PFSK-1 (cell line): ENCODE data around the gene USH1C.

Source experiments
- FOXP2 ChIP-seq: optimal IDR thresholded peaks from 2 replicates; pipeline ENCODE3; 2011; ENCODE audit warnings: borderline replicate concordance, control low read depth, inconsistent platforms; ENCODE audit not compliant: insufficient read depth; ENCODE audit errors: extremely low read length, extremely low read depth
- POLR2AphosphoS5 ChIP-seq: IDR thresholded peaks from 2 replicates; pipeline ENCODE4 v1.6.1; 2012; ENCODE audit warnings: low read depth, mild to moderate bottlenecking, control low read depth, low read length, moderate library complexity
- REST ChIP-seq, 2 experiments: IDR thresholded peaks; 2 replicates each; pipeline versions ENCODE4 v1.6.1 to v1.8.0; 2011 to 2012; ENCODE audit warnings: low read depth in 2 of 2, low read length in 2 of 2, control low read depth in 1 of 2, inconsistent platforms in 1 of 2, mild to moderate bottlenecking in 1 of 2, moderate library complexity in 1 of 2; ENCODE audit not compliant: insufficient read depth in 1 of 2
- SIN3A ChIP-seq: IDR thresholded peaks from 2 replicates; pipeline ENCODE4 v1.6.1; 2012; ENCODE audit warnings: mild to moderate bottlenecking, low read length, moderate library complexity, borderline replicate concordance; ENCODE audit not compliant: insufficient read depth
- TAF1 ChIP-seq: IDR thresholded peaks from 2 replicates; pipeline ENCODE4 v1.6.1; 2012; ENCODE audit warnings: low read length, control low read depth, borderline replicate concordance; ENCODE audit not compliant: insufficient read depth

USH1C gene

GRCh38 chr11:17588166-17588565 lies 44.0 kb upstream of the USH1C start:
- TF ChIP-seq SIN3A (no peak), REST (IDR thresholded peaks at IDR 0.05; ENCODE audit: insufficient read depth in 1 of 2, low read depth in 2 of 2, low read length in 2 of 2) (no peak), POLR2AphosphoS5 (no peak), TAF1 (no peak), FOXP2 (no peak)

GRCh38 chr11:17585911-17586695 lies 41.9 kb upstream of the USH1C start:
- no peak for TF ChIP-seq FOXP2
- no peak for TF ChIP-seq POLR2AphosphoS5
- no peak for TF ChIP-seq REST (IDR thresholded peaks at IDR 0.05; ENCODE audit: insufficient read depth in 1 of 2, low read depth in 2 of 2, low read length in 2 of 2)
- no peak for TF ChIP-seq SIN3A
- TF ChIP-seq TAF1, result no peak

GRCh38 chr11:17581732-17582053 lies 37.5 kb upstream of the USH1C start:
- TF ChIP-seq REST (IDR thresholded peaks at IDR 0.05; ENCODE audit: insufficient read depth in 1 of 2, low read depth in 2 of 2, low read length in 2 of 2) (no peak), FOXP2 (no peak)

GRCh38 chr11:17581036-17581731 lies 37.0 kb upstream of the USH1C start:
- TF ChIP-seq TAF1, result no peak
- no peak for TF ChIP-seq FOXP2
- no peak for TF ChIP-seq SIN3A
- no peak for TF ChIP-seq REST (IDR thresholded peaks at IDR 0.05; ENCODE audit: insufficient read depth in 1 of 2, low read depth in 2 of 2, low read length in 2 of 2)
- TF ChIP-seq POLR2AphosphoS5, result no peak

GRCh38 chr11:17580271-17580670 lies 36.1 kb upstream of the USH1C start:
- no peak for TF ChIP-seq POLR2AphosphoS5
- TF ChIP-seq REST (IDR thresholded peaks at IDR 0.05; ENCODE audit: insufficient read depth in 1 of 2, low read depth in 2 of 2, low read length in 2 of 2), result no peak
- no peak for TF ChIP-seq FOXP2
- TF ChIP-seq SIN3A, result no peak
- no peak for TF ChIP-seq TAF1
